NCI-H510A treated with DMSO at 0.1 percent for 48 hours (cell line): ENCODE measurements around the gene DYNC1LI1.
"Not testable (repeated sequence)": the region's sequence is repeated elsewhere in the genome, so short reads cannot be mapped to it uniquely, and the experiment has no call there.

Experiments used
- DNase-seq: peaks from one replicate; lab custom pipeline; 2025; lab: John Stamatoyannopoulos, UW

DYNC1LI1 gene

DNA sequence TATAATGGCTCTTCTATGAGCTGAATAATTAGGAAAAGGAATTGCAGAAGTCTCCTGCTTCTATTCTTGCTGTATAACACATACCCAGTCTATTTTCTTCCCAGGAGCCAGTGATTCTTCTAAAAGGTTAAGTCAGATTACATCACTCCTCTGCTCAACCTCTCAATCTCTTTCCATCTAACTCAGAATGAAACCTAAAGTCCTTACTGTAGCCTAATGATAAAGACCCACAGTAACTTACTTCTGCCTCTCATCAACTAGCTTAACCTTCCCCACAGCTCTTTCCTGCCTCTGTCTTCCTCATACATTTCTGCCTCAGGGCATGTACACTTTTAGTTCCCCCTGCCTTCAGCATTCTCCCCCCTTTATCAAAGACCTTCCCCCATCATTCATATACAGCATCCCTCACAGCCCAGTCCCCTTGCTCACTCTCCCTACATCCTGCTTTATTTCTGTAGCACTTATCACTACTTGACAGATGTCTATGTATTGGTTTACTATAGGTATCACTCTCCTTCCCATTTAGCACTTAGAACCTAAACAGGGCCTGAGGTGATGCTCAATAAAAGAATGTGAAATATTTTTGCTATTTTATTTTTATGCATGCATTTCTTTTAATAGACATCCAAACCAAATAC, 39.5 kb downstream of the DYNC1LI1 start:
- no peak for DNase-seq

DNA sequence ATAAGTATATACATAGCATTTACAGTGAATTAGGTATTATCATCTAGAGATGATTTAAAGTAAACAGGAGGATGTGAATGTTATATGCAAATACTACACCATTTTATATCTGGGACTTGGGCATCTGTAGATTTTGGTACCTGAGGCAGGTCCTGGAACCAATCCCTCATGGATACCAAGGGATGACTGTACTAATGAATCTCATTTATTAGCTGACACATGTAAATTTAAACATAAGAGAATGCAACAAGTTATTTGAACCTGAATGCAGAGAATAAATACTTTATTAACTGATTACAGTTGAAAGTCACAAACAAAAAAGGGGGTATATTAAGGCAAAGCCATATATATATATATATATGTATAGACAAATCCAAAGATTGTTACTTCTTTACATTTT, 44.9 kb downstream of the DYNC1LI1 start:
- no peak for DNase-seq

GRCh38 chr3:32522682-32523081, 48.0 kb downstream of the DYNC1LI1 start:
- DNase-seq = no peak

DNA sequence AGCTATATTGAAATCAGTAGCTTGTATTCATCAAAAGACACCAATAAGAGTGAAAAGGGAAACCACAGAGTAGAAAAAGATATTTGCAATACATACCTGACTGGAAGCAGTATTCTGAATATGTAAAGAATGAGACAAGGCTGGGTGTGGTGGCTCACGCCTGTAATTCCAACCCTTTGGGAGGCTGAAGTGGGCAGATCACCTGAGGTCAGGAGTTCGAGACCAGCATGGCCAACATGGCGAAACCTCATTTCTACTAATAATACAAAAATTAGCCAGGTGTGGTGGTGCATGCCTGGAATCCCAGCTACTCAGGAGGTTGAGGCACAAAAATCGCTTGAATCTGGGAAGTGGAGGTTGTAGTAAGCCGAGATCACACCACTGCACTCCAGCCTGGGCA, 51.7 kb downstream of the DYNC1LI1 start:
- DNase-seq = not testable (repeated sequence)

DNA sequence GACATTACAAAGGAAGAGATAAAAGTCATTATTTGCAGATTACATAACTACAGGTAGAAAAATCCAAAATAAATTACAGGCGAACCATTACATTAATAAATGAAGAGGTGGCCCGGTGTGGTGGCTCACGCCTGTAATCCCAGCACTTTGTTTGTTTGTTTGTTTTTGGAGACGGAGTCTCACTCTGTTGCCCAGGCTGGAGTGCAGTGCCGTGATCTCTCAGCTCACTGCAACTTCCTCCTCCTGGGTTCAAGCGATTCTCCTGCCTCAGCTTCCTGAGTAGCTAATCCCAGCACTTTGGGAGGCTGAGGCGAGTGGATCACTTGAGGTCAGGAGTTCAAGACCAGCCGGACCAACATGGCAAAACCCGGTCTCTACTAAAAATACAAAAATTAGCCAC, 53.9 kb downstream of the DYNC1LI1 start:
- not testable (repeated sequence) for DNase-seq

GRCh38 chr3:32511005-32511404, 59.7 kb downstream of the DYNC1LI1 start:
- DNase-seq = no peak

DNA sequence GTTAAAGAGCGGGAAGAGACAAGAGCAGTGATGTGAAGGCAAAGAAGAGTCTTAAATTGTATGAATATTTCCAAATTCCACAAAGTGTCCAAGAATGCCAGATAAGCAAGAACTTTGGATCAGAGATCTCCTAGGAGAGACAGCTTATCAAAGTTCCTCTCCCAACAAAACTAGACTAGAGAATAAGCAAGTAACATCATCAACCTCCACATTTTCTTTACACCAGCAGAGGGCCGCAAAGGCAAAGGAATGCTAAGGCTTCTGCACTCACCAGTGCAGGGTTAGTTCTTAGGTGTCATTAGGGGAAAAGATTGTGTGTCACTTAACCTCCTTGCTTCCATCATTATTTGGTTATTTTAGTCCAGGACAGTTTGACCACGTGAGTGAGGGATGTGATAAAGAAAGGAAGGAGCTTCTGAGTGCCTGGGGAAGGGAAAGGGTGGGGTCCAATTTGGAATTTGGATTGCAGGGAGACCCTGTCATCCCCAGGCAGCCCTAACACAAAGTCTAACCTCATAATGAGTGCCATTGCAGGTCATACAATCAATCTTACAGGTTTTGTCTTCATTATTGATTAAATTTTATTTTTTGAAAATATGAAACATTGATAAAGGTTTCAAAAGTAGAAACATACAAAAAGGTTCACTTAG, 60.5 kb downstream of the DYNC1LI1 start:
- DNase-seq = peak; percentile 48

DNA sequence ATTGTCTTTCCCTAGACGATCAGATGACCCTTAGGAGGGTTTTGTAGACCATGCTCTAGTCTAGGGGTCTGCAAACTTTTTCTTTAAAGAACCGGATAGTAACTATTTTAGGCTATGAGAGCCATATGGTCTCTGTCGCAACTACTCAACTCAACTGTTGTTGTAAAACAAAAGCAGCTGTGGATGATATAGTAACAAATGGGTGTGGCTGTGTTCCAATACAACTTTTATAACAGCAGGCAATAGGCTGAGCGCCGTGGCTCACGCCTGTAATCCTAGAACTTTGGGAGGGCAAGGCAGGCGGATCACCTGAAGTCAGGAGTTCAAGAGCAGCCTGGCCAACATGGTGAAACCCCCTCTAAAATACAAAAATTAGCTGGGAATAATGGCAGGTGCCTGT, 61.9 kb downstream of the DYNC1LI1 start:
- DNase-seq = no peak

DNA sequence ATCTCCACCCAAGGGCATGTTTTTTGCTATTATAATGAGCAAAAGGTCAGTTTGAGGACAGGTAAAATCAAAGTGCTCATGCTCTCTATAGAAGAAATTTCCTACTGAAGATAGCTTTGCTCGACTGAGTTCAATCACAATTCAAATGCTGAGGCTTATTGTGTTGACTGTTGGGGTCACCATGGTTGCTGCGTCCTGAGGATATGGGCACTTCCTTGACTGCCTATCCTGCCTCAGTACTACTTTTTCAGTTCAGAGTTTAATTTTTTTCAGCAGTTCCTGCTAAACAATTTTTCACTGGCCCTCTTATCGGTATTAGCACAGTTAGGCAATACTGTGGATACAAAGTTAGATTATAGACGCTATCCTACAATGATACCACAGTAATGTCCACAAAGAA, 64.2 kb downstream of the DYNC1LI1 start:
- no peak for DNase-seq

DNA sequence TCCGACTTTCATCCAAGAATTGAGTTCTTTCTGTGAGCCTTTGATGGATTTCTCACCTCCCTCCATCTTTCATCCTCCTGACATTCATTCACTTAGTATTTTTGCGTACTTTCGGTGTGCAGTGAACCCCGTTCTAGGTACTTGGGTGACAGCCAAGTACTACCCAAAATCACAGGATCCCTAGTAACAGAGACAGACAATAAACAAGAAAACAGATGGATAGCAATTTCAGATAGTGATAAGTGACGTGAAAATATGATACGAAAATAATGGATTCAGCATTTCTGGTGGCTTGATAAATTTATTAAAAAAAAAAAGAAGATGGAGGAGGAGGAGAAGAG, 67.7 kb downstream of the DYNC1LI1 start:
- DNase-seq = no peak

- peak; percentile 43 for DNase-seq
Measured at GRCh38 chr3:32502118-32502945, 68.3 kb downstream of the DYNC1LI1 start, which contains the start of gene CMTM6. CMTM6 (minus strand) TSS chr3:32502852; CDS start chr3:32502745, 107 bp downstream.

- no peak for DNase-seq
Measured at GRCh38 chr3:32501783-32502117, 68.9 kb downstream of the DYNC1LI1 start.

- DNase-seq = no peak
Measured at GRCh38 chr3:32500880-32501782, 69.5 kb downstream of the DYNC1LI1 start.

DNA sequence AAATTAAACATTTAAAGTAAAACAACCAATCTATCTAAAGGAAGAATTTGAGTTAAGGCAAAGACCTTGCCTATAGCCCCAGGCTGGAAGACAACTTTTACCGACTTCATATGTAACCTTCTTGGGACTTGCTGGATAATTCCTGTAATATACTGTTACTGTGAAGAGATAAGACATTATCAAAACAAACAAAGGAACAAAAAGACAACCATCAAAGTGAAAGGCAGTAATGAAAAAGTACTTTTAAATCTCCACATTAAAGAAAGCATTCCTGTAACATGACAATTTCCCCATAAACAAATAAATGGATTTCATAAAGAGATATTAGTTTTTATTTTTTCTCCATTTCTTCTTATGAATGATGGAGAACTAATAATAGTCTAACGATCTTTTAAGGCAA, 70.4 kb downstream of the DYNC1LI1 start:
- no peak for DNase-seq

DNA sequence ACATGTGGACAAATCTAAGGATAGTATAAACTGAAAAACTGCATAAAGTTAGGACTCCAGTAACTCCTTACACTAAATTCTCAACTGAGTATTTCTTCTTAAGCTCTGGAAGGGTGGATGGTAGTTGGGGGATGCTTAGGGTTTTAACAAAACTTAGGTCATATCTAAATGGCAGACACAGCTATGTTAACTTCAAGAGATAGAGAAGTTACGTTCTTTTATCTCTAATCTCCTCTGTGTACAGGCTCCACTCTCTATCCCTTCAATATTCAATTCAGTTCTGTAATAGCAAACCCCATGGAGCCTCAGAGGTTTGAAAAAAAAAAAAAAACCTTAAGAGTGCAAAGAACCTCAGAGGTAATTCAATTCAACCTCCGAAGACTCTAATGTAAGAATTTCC, 71.1 kb downstream of the DYNC1LI1 start:
- DNase-seq = no peak

DNA sequence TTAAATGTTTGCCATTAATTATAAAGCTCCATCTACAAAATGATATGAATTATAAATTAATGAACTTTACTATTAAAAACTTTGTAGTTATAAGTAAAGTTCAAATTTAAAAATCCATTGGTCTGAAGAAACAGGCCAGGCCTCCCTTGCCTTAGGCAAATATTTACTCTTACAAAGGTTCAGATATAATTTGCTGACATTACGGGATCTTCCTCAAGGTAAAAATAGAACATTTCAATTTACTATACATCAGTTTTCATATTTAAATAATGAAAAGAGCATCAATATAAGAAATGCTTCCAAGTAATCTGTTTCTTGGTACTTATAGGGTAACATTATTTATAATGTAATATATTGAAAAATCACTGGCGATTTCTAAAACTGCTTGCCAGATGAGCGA, 71.7 kb downstream of the DYNC1LI1 start:
- DNase-seq = no peak

GRCh38 chr3:32498252-32498651, 72.4 kb downstream of the DYNC1LI1 start:
- DNase-seq = no peak

- DNase-seq = no peak
Measured at GRCh38 chr3:32495609-32496008, 75.0 kb downstream of the DYNC1LI1 start.

GRCh38 chr3:32495085-32495484, 75.6 kb downstream of the DYNC1LI1 start:
- DNase-seq = no peak

DNA sequence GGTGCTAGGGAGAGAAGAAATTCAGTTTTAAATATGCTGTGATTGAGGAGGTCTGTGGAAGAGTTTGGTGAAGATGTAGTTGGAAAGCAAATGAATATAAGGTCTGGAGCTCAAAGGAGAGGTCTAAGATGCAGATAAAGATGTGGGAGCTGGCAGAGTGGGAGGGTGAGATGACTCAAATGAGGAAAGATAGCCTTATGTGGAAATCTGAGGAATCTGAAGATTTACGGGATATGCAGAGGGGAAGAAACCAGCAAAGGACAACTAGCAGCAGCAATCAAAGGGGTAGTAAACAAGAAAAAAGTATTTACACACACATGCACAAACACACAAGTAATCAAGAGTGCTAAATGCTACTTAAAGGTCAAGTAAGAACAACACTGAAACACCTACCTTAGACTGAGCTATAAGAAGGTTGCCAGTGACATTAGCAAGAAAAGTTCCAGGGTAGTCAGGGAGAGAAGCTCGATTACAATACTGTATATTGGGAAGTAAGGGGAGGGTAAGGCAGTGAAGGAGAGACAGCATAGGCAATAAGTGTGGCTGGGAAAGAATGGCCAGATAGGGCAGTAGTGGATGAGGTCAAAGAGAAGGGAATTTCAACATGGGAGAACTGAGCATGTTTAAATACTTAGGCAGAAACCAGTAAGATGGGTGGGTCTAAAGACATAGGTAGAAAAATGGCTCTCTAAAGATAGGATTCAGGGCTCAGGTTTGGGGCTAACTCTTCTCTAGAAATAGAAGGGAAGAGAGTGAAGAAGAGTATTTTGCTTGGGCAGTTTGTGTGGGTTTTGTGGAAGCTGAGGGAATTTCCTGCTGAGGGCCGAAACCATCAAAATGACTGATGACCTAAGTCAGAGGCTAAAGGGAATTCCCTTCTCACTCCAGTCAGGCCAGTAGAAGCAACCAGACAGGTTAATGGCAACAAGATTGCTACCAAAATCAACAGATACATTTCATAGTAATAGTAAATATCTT, 76.9 kb downstream of the DYNC1LI1 start:
- no peak for DNase-seq
